Measurements from ENCODE around the gene BCAT1.
A peak's percentile ranks its signal among the peaks of the same experiment; 100 is the strongest.

BCAT1 gene

GRCh38 chr12:24937553-24938244, 11.2 kb downstream of the BCAT1 start:
- no peak overlapping the region for H3K9ac ChIP-seq (ENCODE audit: low read length)
- H3K4me3 ChIP-seq (ENCODE audit: insufficient read depth, low read length, poor library complexity, severe bottlenecking) = no peak overlapping the region
- H3K27ac ChIP-seq (ENCODE audit: low read depth, low read length) = no peak overlapping the region
- H3F3A ChIP-seq (ENCODE audit: insufficient read depth) = no peaks in the 10 kb centered on the region
- no peak overlapping the region for H2AFZ ChIP-seq (ENCODE audit: low read depth, low read length, severe bottlenecking)
- peaks cover 86% of the 10 kb centered on the region for H3K79me2 ChIP-seq (ENCODE audit: insufficient read depth, low read length)
- no peaks in the 10 kb centered on the region for H4K20me1 ChIP-seq (ENCODE audit: low read depth, low read length)
- no peak overlapping the region for H3K4me2 ChIP-seq (ENCODE audit: low read depth, low read length, poor library complexity, severe bottlenecking)
- H3K9me3 ChIP-seq (ENCODE audit: insufficient read depth, low read length) = no peaks in the 10 kb centered on the region
- TF ChIP-seq, protein P1, sequence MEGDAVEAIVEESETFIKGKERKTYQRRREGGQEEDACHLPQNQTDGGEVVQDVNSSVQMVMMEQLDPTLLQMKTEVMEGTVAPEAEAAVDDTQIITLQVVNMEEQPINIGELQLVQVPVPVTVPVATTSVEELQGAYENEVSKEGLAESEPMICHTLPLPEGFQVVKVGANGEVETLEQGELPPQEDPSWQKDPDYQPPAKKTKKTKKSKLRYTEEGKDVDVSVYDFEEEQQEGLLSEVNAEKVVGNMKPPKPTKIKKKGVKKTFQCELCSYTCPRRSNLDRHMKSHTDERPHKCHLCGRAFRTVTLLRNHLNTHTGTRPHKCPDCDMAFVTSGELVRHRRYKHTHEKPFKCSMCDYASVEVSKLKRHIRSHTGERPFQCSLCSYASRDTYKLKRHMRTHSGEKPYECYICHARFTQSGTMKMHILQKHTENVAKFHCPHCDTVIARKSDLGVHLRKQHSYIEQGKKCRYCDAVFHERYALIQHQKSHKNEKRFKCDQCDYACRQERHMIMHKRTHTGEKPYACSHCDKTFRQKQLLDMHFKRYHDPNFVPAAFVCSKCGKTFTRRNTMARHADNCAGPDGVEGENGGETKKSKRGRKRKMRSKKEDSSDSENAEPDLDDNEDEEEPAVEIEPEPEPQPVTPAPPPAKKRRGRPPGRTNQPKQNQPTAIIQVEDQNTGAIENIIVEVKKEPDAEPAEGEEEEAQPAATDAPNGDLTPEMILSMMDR (IDR thresholded peaks at IDR 0.05; ENCODE audit: insufficient read depth, low read length, poor library complexity, severe bottlenecking) = no peak
- TF ChIP-seq EZH2phosphoT487 (conservative IDR thresholded peaks at IDR 0.05; ENCODE audit: low read length) = no peak
- H3K27me3 ChIP-seq (ENCODE audit: low read length) = no peaks in the 10 kb centered on the region
- H3K36me3 ChIP-seq (ENCODE audit: low read length) = no peaks in the 10 kb centered on the region
- H3K9me2 ChIP-seq (replicated peaks; ENCODE audit: insufficient read depth, low read length) = no peaks in the 10 kb centered on the region

GRCh38 chr12:24933694-24934407, 15.1 kb downstream of the BCAT1 start:
- H3K36me3 ChIP-seq (ENCODE audit: low read length) = no peaks in the 10 kb centered on the region
- TF ChIP-seq, protein P1 (IDR thresholded peaks at IDR 0.05; ENCODE audit: insufficient read depth, low read length, poor library complexity, severe bottlenecking) = no peak
- TF ChIP-seq EZH2phosphoT487 (conservative IDR thresholded peaks at IDR 0.05; ENCODE audit: low read length) = no peak
- no peak overlapping the region for H3K9ac ChIP-seq (ENCODE audit: low read length)

DNA sequence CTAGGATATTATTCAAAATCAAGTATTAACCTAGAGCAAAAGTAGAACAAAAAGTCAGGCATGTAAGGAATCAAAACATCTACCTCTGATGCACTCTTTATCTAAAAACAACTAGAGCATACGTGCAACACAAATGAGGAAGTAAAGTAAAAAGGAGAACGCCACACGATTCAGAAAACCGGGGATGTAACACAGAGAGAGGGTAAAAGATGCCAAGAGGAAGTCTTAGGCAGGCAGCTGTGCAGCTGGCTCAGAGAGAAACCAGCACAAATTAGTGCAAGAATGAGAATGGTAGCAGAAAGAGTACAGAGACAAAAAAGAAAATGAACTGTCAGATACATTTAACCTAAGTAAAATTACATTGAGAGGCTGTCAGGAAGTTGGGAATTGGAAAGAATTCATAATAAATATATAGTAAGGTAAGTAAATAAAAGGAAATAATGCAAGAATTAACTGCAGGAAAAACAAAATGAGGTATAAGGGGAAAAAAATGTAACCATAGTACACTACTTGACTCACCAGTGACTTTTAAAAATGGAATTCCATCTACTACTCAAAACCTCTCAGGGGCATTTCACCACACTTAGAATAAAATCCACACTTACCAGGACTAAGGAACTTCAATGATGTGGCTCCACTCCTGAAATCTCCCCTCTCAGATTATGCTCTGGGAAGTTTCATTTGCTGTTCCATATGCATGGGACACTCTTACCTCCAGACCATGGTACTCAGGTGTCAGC, 17.1 kb downstream of the BCAT1 start:
- Histone ChIP-seq H3K4me2 (ENCODE audit: low read depth, low read length, poor library complexity, severe bottlenecking) (peak overlapping the region; percentile 54), H4K20me1 (ENCODE audit: low read depth, low read length) (no peaks in the 10 kb centered on the region), H3K4me3 (ENCODE audit: insufficient read depth, low read length, poor library complexity, severe bottlenecking) (no peak overlapping the region), H3K36me3 (ENCODE audit: low read length) (no peaks in the 10 kb centered on the region), H3K9me3 (ENCODE audit: insufficient read depth, low read length) (no peaks in the 10 kb centered on the region), H3F3A (ENCODE audit: insufficient read depth) (peaks cover 11% of the 10 kb centered on the region; the same call in 1 of the 2 replicates), H3K27ac (ENCODE audit: low read depth, low read length) (peak overlapping the region; percentile 50), H3K9ac (ENCODE audit: low read length) (no peak overlapping the region), H2AFZ (ENCODE audit: low read depth, low read length, severe bottlenecking) (peak overlapping the region; percentile 3), H3K9me2 (replicated peaks; ENCODE audit: insufficient read depth, low read length) (no peaks in the 10 kb centered on the region), H3K27me3 (ENCODE audit: low read length) (no peaks in the 10 kb centered on the region), H3K79me2 (ENCODE audit: insufficient read depth, low read length) (peaks cover 71% of the 10 kb centered on the region)
- TF ChIP-seq EZH2phosphoT487 (conservative IDR thresholded peaks at IDR 0.05; ENCODE audit: low read length) = no peak
- TF ChIP-seq, protein P1 (IDR thresholded peaks at IDR 0.05; ENCODE audit: insufficient read depth, low read length, poor library complexity, severe bottlenecking) = no peak

More at GRCh38 chr12:24933694-24934407, 15.1 kb downstream of the BCAT1 start:
- peaks cover 11% of the 10 kb centered on the region; the same call in 1 of the 2 replicates for H3F3A ChIP-seq (ENCODE audit: insufficient read depth)
- no peak overlapping the region for H3K4me3 ChIP-seq (ENCODE audit: insufficient read depth, low read length, poor library complexity, severe bottlenecking)
- no peaks in the 10 kb centered on the region for H3K9me3 ChIP-seq (ENCODE audit: insufficient read depth, low read length)
- H3K9me2 ChIP-seq (replicated peaks; ENCODE audit: insufficient read depth, low read length) = no peaks in the 10 kb centered on the region
- no peak overlapping the region for H3K27ac ChIP-seq (ENCODE audit: low read depth, low read length)
- H3K79me2 ChIP-seq (ENCODE audit: insufficient read depth, low read length) = peaks cover 79% of the 10 kb centered on the region
- H3K27me3 ChIP-seq (ENCODE audit: low read length) = no peaks in the 10 kb centered on the region
- no peaks in the 10 kb centered on the region for H4K20me1 ChIP-seq (ENCODE audit: low read depth, low read length)
- H2AFZ ChIP-seq (ENCODE audit: low read depth, low read length, severe bottlenecking) = no peak overlapping the region
- H3K4me2 ChIP-seq (ENCODE audit: low read depth, low read length, poor library complexity, severe bottlenecking) = no peak overlapping the region

All from SU-DHL-6 (cell line).